ENCODE data around the gene ITPR1.

ITPR1 gene

DNA sequence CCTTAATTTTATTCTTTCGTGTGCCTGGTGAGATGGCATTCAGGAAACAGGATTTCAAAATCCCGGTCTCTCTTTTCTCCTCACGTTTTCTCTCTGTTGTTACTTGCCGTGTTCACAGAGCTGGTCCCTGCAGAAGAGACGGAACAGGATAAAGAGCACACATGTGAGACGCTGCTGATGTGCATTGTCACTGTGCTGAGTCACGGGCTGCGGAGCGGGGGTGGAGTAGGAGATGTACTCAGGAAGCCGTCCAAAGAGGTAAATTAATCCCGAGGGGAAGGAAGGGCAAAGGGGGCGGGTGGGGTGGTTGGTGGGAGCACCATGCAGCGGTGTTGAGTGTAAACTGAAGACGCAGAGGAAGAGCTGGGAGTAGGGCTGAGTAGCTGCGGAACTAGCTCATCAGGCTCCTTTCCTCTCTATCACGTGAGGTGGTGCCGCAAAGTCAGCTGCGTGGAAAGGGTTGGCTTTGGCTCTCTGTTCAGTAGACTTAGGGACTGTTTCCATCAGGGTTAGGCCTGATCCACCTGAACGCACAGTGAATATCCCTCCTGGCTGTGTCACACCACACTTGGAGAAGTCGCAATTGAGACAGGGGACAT lies 321.3 kb downstream of the ITPR1 start:
- DNase-seq (ENCODE audit: low read depth in 2 of 2) = no peak

DNA sequence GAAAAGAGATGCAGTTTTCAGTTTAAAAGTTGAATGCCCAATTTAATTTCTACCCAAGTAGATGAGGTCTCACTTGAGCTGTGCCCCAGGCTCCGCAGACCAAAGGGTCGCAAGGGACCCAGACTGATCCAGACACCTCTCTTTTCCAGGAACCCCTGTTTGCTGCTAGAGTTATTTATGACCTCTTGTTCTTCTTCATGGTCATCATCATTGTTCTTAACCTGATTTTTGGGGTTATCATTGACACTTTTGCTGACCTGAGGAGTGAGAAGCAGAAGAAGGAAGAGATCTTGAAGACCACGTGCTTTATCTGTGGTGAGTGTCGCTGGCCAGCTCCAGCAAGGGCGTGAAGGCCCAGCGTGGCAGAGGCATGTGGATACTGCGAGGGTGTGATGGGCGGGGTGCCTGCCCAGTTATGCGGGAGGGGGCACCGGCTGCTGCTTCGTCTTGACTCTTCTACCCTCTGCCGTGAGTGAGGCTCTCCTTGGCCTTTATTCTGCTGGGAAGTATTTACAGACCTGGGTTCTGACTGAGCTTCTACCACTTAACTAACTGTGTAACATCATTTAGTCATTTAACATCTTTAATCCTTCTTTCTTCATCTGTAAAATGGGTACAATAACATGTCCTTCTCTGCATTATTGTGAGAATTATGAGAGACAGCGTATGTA lies 321.9 kb downstream of the ITPR1 start:
- DNase-seq (ENCODE audit: low read depth in 2 of 2) = no peak

DNA sequence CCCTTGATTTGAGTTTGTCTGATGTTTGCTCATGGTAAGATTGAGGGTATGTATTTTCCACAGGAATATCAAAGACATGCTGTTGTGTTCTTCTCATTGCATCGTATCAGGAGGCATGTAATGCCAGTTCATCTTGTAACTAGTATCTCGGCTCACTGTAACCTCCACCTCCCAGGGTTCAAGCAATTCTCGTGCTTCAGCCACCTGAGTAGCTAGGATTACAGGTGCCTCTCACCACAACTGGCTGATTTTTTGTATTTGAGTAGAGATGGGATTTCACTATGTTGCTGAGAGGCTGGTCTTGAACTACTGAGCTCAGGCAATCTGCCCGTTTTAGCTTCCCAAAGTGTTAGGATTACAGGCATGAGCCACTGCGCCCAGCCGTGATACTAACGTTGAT lies 323.2 kb downstream of the ITPR1 start:
- DNase-seq (ENCODE audit: low read depth in 2 of 2) = no peak

DNA sequence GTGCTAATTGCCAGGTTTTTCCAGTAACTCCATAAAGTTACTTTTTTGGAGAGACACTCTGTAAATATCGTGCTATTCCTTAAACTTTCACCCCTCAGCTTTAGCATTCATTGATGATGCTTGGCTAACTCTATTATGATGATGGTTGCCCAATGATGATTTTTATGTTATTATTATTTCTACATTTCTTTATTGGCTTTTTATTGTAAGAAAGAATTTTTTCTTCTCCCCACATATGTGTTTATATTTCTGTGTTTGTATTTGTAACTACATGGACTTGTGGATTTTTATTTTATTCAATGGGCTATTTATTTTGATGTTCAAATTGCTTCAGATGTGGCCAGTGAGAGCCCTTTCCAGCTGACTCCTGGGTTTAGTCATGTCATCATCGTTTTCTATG lies 323.6 kb downstream of the ITPR1 start:
- no peak for DNase-seq (ENCODE audit: low read depth in 2 of 2)

DNA sequence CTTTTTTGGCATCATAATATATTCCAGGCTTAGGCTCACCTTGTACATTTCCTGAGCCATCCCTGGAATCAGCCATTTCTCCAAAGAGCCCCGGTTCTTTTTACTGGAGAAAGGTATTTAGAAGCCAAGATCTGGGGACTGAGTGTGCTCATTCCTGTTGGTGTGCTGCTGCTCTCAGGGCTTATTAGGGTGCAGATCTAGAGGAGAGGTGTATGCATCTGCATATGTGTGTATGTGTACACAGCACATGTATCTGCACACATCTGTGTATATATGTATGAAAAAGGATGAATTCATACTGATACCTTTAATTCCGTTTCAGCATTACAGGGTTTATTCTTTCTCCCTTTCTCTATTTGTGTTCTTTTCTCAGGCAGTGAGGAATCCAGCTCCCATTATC lies 324.0 kb downstream of the ITPR1 start:
- no peak for DNase-seq (ENCODE audit: low read depth in 2 of 2)

DNA sequence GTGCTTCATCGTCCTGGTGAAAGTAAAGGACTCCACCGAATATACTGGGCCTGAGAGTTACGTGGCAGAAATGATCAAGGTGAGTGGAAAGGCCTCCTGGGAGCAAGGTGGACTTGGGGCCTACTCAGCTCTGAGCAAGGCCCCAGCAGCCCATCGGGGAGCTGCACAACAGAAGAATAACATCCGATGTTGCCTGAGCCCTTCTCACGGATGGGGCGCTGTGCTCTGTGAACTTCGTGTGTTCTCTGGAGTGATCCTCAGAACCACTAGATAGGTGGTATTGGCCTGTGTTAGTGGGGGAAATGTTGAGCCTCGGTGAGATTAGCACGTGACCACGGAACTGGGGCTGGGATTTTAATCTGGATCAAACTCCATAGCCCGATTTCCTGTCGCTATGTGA lies 325.0 kb downstream of the ITPR1 start:
- DNase-seq (ENCODE audit: low read depth in 2 of 2) = no peak

DNA sequence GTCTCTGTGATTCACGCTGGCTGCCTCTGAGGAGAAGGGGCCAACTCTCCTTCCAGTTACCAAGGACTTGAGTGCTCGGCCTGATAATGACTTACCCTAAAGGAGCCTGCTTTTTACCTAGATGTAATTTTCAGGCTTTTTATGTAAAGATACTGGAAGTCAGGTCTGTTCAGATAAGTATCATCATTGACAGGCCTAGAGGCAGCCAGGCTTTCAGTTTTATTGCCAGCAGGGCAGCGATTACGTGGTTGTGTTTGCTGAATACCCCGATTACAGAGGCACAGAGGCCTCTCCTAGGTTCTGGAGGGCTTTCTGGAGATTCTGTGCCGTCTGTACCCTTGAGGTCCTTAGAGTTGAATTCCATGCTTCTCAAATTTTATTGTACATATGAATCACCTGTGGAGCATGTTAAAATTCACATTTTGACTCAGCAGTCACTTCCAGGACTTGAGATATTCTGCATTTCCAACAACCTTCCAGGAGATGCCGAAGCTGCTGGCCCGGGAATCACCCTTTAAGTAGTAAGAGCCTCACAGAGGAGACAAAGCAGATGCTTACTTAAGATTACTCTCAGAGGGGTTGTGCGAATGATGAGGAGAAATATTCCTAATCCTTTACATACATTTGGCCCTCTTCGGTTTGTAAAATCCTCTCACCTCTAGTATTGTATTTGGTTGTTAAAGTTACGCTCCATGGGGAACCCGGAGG lies 326.0 kb downstream of the ITPR1 start:
- no peak for DNase-seq (ENCODE audit: low read depth in 2 of 2)

DNA sequence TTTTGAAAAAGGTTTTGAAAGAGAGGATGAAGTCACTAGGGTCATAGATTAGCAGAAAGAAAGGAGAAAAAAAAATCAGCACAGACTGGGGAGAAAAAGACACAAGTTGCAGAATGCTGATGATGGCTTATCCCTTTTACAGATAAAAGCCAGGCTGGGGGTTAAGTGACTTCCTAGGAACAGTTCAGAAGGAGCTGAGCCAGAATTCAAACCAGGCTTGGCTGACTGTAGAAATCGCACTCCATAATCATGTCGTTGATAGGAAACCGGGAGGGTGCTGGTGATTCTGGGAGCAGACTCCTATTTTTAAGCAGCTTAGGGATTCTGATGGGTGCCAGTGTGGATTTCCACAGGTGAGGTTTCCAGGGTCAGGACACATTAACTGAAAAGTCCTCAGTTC lies 326.6 kb downstream of the ITPR1 start:
- DNase-seq (ENCODE audit: low read depth in 2 of 2) = no peak

DNA sequence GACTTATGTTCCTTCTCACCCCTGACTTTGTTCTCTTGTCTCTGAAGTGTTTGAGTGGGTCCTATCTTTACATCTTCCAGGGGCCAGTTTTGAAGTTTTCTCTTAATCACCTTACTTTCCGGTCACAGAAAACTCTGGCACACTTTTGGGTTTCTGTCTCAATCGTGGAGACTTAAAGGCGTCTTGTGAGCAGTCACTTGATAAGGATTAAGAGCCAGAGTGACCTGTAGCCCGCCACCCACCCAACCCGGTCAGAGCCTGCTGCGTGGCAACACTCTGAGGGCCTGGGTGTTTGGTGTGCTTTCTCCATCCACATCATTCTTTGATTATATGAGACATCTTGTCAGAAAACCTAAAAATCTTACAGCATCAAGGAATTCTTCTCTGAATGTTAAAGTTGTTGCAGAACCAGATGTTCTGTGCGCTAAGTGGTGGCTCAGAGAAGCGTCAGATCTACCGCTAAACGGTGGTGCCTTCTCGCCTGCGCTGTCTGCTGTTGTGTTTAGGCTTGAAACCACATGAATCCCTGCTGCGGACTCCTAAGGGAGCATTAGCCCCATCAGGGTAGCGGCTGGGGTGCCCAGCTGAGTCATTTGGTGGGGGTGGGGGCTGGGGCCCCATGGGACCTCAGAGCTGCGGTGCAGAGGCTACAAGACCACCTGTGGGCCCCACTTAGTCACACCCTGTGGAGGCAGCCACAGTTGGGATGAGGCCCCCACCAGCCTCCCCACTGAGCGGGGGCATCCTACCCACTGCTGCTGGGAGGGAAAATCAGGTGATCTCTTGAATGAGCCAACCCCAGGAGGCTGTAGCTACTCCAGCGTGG lies 327.4 kb downstream of the ITPR1 start:
- no peak for DNase-seq (ENCODE audit: low read depth in 2 of 2)

DNA sequence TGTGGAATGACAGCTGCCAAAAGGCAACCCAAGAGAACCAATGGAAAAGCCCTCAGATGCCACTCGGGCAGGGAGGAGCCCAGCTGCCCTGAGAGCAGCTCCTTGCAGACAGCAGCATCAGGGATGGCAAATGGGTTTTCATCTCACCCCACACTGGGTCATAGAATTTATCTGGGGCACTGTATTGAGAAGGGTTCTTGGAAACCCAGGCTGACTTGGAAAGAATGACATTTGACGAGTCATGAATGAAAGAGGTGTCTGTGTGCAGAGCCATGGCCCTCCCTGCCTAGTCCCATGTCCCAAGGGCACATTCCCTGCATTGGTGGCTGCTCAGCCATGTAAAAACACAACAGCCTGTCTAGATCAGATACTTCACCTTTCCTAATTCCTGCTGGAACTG lies 328.2 kb downstream of the ITPR1 start:
- no peak for DNase-seq (ENCODE audit: low read depth in 2 of 2)

DNA sequence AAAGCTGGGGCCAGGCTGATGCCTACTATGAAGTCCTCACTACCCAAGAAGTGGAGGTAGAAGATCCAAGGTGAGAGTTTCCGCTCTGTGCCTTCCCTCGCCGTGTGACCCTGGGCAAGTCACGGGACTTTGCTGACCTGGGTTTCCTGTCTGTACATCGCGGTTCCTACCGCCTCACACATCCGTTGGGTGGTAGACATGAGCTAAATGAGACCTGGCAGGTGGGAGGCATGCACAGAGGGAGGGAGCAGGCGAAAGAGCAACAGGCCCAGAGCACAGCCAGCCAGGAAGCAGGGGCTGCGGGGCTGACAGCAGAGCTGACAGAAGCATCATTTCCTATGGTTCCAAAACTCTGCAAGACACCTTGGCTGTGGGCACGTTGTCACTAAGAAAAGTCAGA lies 328.8 kb downstream of the ITPR1 start:
- peak; percentile 42 to 48 for DNase-seq (ENCODE audit: low read depth in 2 of 2)

DNA sequence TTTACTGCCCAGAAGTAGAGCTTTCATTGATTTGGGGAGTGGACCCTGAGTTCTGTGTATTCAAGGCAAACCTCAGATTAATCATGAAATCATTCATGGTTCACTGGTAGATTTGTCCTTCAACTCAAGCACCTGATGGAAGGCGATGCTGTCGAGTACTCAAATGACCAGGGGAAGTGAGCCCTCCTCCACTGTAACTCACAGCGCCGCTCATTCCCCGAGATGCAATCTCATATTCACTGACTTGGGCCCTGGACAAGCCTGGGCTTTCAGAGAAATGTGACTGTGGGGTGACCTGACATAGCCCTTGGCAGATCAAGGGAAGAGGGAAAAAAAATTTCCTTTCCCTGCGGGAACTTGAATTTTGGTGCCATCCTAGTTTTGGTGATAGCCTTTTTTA lies 329.4 kb downstream of the ITPR1 start:
- DNase-seq (ENCODE audit: low read depth in 2 of 2) = no peak

DNA sequence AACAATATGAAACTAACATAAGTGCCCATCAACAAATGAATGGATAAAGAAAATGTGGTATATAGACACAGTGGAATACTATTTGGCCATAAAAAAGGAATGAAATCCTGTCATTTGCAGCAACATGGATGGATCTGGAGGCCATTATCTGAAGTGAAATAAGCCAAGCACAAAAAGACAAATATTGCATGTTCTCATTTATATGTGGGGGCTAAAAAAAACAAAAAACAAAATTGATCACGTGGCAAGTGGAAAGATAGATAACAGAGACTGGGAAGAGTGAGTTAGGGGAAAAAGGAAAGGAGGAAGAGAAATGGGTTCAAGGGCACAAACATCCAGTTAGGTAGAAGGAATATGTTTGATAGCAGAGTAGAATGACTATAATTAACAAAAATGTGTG lies 330.2 kb downstream of the ITPR1 start:
- DNase-seq (ENCODE audit: low read depth in 2 of 2) = no peak

DNA sequence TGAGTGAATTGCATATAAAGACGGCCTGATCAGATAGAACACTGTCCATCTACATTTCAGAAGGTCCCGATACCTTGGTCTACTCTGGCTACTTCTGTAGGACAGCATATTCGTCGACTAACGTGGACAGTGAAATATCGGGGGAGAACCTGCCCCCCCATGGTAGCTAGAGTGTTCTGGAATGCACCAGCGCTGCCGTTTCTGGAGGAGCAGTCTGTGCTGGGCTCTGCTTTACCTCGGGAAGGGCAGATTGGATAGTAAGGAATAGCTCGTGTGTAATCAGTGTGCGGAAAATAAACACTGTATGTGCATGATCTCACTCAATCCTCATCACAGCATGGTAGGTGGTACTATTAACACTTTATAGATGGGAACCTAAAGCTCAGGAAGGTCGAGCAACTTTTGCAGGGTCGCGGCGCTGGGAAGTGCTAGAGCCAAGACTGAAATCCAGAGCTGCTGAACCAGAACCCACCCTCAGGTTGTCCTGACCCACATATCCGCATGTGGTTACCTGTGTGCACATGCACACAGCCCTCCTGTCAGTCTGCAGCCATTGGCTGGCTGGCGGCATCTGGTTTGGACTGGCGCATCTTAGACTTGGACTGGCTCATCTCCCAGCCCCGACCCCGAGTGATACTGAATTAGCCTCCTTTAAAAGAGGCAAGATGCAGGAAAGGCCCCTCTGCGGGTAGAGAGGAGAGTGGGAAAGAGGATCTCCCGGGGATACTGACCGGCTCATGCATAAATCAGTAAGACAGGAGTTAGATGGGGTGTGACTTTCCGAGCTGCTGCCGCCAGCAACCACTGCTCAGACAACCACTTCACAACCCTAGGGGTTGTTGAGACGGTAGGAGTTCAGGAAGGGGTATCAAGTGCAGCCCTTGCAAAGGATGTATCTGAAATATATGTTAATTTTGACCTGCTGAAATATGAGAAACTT lies 331.1 kb downstream of the ITPR1 start:
- DNase-seq (ENCODE audit: low read depth in 2 of 2) = no peak

DNA sequence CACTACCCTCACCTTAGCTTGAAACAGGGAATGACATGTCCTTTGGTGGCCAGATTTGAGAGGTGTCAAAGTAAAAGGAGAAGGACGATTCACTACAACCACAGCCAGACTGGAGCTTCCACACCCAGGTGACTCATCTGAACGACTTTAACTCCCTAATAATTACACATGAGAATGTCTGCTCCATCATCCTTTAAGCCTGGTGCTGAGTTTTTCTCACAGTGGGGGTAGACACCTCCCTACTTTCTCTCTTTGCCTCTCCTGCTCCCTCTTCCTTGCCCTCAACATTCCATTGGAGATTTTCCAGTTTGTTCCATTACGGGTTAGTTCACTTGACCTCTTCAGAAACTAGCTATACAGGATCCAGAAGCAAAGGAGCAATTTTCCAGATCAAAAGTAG lies 331.8 kb downstream of the ITPR1 start:
- DNase-seq (ENCODE audit: low read depth in 2 of 2) = no peak

DNA sequence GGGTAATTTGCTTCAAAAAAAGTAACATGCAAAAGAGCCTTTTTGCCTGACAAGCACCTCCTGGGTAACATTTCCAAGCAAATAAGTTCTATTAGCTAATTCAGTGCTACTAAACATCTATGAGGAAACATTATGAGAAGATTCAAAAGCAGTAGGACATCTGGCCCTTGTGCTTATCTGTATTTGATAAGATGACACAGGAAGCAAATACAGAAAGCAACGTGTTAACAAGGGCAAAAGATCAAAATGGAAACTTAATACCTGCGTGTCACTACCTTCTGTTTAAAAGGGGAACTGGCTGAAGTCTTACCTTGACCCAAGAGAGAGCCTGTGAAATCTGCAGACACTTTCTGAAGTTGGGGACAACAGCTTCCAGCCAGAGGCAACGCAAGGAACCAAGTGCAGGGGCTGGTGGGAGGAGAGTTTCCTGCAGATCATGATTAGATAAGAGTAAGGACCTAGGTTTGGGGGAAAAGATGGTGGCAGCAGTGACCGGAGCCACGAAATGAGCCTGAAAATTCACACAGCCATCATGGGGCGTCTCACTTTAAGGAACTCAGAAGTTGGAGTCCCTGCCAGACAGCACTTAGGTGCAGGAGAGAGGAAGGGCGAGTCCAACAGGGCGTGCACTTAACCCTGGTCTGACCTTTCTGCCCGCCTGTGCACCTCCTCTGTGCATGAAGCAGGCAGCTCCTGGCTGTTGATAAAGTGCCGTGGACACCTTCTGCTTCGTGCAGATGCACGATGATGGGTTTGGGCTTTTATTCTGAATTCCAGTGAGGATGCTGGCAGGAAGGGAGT lies 332.5 kb downstream of the ITPR1 start:
- no peak for DNase-seq (ENCODE audit: low read depth in 2 of 2)

DNA sequence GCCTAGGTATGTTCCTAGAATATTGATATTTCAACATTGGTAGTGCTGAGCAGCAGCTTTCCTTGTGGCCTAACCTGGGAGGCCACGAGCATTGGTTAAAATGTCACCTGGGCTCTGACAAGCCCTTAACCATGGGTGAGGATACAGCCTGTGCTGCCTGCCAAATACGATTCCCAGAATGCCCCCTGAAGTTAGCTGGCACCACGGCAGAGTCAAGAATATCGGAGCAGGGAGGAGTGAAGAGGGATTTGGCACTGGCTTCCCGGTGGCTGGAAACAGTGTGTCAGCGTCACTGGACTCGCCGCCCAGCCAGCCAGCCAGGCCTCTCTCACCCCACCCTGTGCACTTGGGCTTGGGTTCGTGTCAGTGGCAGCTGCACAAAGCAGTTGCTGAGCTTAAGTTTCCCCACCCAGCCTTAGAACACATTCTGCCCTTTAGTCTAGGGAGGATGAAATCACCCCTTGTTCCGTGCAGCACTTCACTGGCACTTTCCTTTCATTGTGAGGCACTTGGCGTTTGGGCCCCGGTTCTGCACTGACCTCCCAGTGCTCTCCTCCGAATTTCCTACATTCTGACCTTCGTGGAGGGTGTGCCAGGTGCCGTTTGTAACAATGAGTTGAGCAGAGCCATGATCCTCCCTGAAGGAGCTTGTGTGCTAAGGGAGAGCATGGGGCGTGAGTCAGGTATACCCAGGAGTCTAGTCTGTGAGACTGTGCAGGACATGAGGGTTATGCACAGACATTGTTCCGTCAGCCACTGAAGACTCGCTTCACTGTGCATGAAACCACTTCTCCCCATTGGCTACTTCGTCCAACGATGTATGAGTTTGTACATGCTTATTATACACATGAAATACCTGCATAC lies 333.3 kb downstream of the ITPR1 start:
- no peak for DNase-seq (ENCODE audit: low read depth in 2 of 2)

DNA sequence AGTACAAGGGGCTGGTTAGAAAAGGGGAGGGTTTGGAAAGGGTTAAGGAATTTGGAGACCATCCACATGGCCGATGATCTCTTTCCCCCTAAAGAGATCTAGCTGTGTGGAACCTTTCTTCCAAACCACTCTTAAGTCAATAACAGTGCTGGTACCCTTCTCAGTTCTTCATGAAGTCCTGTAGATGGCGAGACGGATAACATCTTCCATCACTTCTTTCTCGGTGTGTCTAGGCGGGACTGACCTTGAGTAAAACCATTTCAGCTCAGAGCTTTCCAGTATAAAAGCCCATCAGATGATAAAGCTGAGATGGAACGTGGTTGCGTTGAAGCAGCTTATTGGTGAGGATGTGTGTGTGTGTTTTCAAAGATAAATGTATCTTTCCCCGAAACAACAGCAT lies 334.6 kb downstream of the ITPR1 start:
- no peak for DNase-seq (ENCODE audit: low read depth in 2 of 2)

DNA sequence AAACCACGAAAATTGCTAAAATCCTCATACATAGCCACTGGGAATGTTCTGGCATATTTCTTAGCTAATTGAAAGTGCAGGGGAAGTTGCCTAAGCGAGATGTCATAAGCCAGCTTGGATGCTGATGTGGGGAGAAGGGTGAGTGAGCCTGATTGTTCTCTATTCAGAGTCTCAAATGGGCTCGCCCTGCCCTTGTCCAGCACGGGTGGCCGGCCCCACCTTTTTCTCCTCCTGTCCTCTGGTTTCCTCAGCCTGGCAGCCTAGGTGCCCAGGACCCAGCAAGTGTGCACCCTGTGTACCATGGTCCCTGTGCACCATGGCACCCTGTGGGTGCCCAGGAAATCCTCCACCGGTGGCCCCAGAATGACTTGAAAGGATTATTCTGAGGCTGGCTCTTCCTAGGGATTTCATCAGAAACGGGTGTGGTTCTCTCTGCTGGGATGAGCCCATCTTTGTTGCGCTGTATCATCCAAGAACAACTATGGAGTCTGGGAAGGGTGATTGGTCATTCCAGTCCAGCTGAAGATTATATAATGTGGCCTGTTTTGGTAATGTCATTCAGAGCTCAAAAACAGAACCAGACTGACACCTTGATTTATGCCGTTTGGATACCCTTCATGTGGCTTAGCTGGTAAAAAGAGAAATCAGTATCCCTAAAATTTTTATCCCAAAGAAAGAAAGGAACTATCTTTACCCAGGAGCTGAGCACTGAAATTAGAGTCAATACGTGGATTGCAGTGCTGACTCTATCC lies 335.3 kb downstream of the ITPR1 start:
- no peak for DNase-seq (ENCODE audit: low read depth in 2 of 2)
